Activated CD4-positive, alpha-beta T cell treated with anti-CD3 and anti-CD28 coated beads for 24 hours (primary cell): Measurements from ENCODE around the gene TBCD.

Source experiments
- DNase-seq, 2 donors: peaks; one replicate each; pipeline ENCODE4 v3.0.0-alpha.2; 2020; ENCODE audit warnings: low read depth in 2 of 2

The TBCD gene

GRCh38 chr17:82810644-82811430 lies 59.0 kb downstream of the TBCD start:
- no peak for DNase-seq

GRCh38 chr17:82812058-82812457 lies 60.2 kb downstream of the TBCD start:
- DNase-seq = no peak

GRCh38 chr17:82812601-82813000 lies 60.7 kb downstream of the TBCD start:
- DNase-seq = no peak

GRCh38 chr17:82813299-82814051 lies 61.6 kb downstream of the TBCD start:
- no peak for DNase-seq

GRCh38 chr17:82814834-82815233 lies 63.0 kb downstream of the TBCD start:
- DNase-seq = no peak

GRCh38 chr17:82815354-82815753 lies 63.5 kb downstream of the TBCD start:
- DNase-seq = no peak

GRCh38 chr17:82815790-82816305 lies 64.0 kb downstream of the TBCD start:
- DNase-seq = no peak

- no peak for DNase-seq
These were observed 64.5 kb downstream of the TBCD start for GRCh38 chr17:82816358-82816757.

- DNase-seq = no peak
These were observed 66.1 kb downstream of the TBCD start for GRCh38 chr17:82817947-82818346.

- DNase-seq = no peak
These were observed 68.7 kb downstream of the TBCD start for GRCh38 chr17:82820278-82821251.

- no peak for DNase-seq
These were observed 69.7 kb downstream of the TBCD start for GRCh38 chr17:82821554-82821953.

- no peak for DNase-seq
These were observed 70.4 kb downstream of the TBCD start for GRCh38 chr17:82822281-82822680.

- no peak for DNase-seq
These were observed 71.1 kb downstream of the TBCD start for GRCh38 chr17:82823004-82823403.

- no peak for DNase-seq
These were observed 73.8 kb downstream of the TBCD start for GRCh38 chr17:82825540-82826124.

GRCh38 chr17:82826211-82826610 lies 74.3 kb downstream of the TBCD start:
- DNase-seq = no peak

- no peak for DNase-seq
These were observed 75.1 kb downstream of the TBCD start for GRCh38 chr17:82826956-82827355.

GRCh38 chr17:82828875-82829487 lies 77.1 kb downstream of the TBCD start:
- DNase-seq = no peak

- DNase-seq = no peak
These were observed 78.4 kb downstream of the TBCD start for GRCh38 chr17:82830249-82830661.

- DNase-seq = no peak
These were observed 79.4 kb downstream of the TBCD start for GRCh38 chr17:82831041-82831817.

- DNase-seq = no peak
These were observed 79.9 kb downstream of the TBCD start for GRCh38 chr17:82831818-82832200.
